A673 (cell line): ENCODE data around the gene P4HA2. TPM values are rescaled to one million over a fixed set of nuclear protein-coding genes. Genes with fewer than 3 reads are reported as not detected.

Experiments
- BruUV-seq: library from RNA; stranded (reverse); fragments of 400-500 nt; replicated peaks from 2 replicates; lab custom pipeline; 2021; lab: Mats Ljungman, UMichigan
- CTCF ChIA-PET: fragments of 300-600 bp; sonication (Branson Sonifier 250); formaldehyde crosslinking; loops from one replicate; lab custom pipeline; 2022; ENCODE audit warnings: antibody characterized with exemption; lab: Charles Lee
- POLR2A ChIA-PET: fragments of 300-600 bp; sonication (Branson Sonifier 250); formaldehyde crosslinking; loops from one replicate; lab custom pipeline; 2022; ENCODE audit warnings: antibody characterized with exemption; ENCODE audit not compliant: low non-redundant PET; lab: Charles Lee
- DNase-seq: peaks from one replicate; pipeline ENCODE4 v3.0.0-alpha.2; 2015; ENCODE audit warnings: low spot score
- H3K27ac ChIP-seq: fragments of 200-600 bp; sonication (generic); 2 replicates; pipeline ENCODE4 v1.5.1; 2016; ENCODE audit warnings: mixed run types, low read depth, mild to moderate bottlenecking, mixed read lengths, antibody characterized with exemption, low read length; ENCODE audit not compliant: poor library complexity, severe bottlenecking
- H3K27me3 ChIP-seq: fragments of 200-600 bp; sonication (generic); replicated peaks from 2 replicates; pipeline ENCODE4 v1.6.1; 2017; ENCODE audit warnings: mixed run types, low read depth, mild to moderate bottlenecking, mixed read lengths, antibody characterized with exemption, low read length; ENCODE audit not compliant: insufficient read depth, poor library complexity
- H3K36me3 ChIP-seq: fragments of 200-600 bp; sonication (generic); 2 replicates; pipeline ENCODE4 v1.6.1; 2016; ENCODE audit warnings: mixed run types, mild to moderate bottlenecking, mixed read lengths, antibody characterized with exemption, low read length; ENCODE audit not compliant: insufficient read depth, poor library complexity, severe bottlenecking
- H3K4me1 ChIP-seq: fragments of 200-600 bp; sonication (generic); 2 replicates; pipeline ENCODE4 v1.6.1; 2017; ENCODE audit warnings: mixed run types, mild to moderate bottlenecking, mixed read lengths, antibody characterized with exemption, low read length; ENCODE audit not compliant: insufficient read depth, poor library complexity, severe bottlenecking
- H3K4me3 ChIP-seq: fragments of 200-600 bp; sonication (generic); 2 replicates; pipeline ENCODE4 v1.5.1; 2016; ENCODE audit warnings: low read depth, mixed run types, mild to moderate bottlenecking, mixed read lengths, low read length; ENCODE audit not compliant: poor library complexity, severe bottlenecking
- H3K9me3 ChIP-seq: fragments of 200-600 bp; sonication (generic); 2 replicates; pipeline ENCODE4 v1.6.1; 2016; ENCODE audit warnings: mixed run types, low read depth, mild to moderate bottlenecking, mixed read lengths, antibody characterized with exemption, low read length; ENCODE audit not compliant: poor library complexity, severe bottlenecking
- EZH2 ChIP-seq: fragments of 200-600 bp; sonication (generic); IDR thresholded peaks from 2 replicates; pipeline ENCODE4 v1.6.1; 2017; ENCODE audit warnings: borderline replicate concordance, low read depth, mild to moderate bottlenecking, mixed read lengths, antibody characterized with exemption, low read length; ENCODE audit not compliant: poor library complexity, severe bottlenecking
- intact Hi-C: fragments of 100-400 bp; cut with micrococcal nuclease; formaldehyde crosslinking; loops from one replicate; pipeline ENCODE4 v1.10.0; 2022; ENCODE audit not compliant: unreplicated experiment
- total RNA-seq: library from RNA; stranded (reverse); gene quantifications from 2 replicates; pipeline ENCODE4 v1.2.3, GENCODE V29; 2021
- TF ChIP-seq, protein P1 (sequence below): fragments of 300-800, 200-600 bp; sonication (generic); conservative IDR thresholded peaks from 2 replicates; pipeline ENCODE4 v1.5.1; 2017; ENCODE audit warnings: low read depth, mild to moderate bottlenecking, antibody characterized with exemption, low read length, moderate library complexity, mixed read lengths

Gene P4HA2
- total RNA-seq, 1 experiment from 2014 or later: 2.8 TPM

DNA sequence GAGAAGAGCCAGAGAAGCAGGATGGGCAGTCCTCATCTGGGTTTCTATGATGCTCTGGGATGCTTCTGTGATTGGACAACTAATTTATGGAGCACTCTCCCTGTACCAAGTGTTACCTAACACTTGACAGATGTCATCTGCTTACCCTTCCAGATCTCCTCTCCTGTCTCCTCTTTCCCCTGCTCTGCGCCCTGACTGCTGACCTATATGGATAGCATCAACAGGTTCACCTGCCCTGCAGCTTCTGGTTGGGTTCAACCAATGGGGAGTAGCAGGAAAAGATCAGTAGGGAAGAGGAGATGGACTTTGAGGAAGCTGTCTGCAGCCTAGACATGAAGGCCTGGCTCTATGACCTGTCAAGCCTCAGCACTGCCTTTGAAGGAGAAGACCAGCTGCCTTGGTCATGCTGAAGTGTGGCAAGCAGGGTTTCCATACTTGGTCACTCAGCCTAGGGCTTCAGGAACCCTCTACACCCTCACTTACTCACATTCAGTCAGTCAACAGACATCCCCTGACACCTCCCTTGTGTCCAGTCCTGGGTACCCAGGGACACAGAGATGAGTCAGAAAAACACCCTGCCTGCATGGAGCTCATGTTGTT, 11.3 kb upstream of the P4HA2 start:
- BruUV-seq: no TSS peak
- POLR2A ChIA-PET: no interaction called here
- H3K36me3 ChIP-seq: no peaks in the 10 kb centered on the region
- CTCF ChIA-PET: interaction anchor here (1.0 to 1.8 kb wide), 3 partner anchors 12 to 262 kb away, joined by 3 to 11 read pairs (median 4); no protein-coding TSS in a partner anchor
- no peak overlapping the region for H3K27ac ChIP-seq
- intact Hi-C loops: loop anchor here (5.0 kb wide), 1 partner anchor 263 kb away; no protein-coding TSS in a partner anchor
- DNase-seq: no peak
- no peaks in the 10 kb centered on the region for H3K27me3 ChIP-seq
- no peak for TF ChIP-seq EZH2
- TF ChIP-seq, protein P1, sequence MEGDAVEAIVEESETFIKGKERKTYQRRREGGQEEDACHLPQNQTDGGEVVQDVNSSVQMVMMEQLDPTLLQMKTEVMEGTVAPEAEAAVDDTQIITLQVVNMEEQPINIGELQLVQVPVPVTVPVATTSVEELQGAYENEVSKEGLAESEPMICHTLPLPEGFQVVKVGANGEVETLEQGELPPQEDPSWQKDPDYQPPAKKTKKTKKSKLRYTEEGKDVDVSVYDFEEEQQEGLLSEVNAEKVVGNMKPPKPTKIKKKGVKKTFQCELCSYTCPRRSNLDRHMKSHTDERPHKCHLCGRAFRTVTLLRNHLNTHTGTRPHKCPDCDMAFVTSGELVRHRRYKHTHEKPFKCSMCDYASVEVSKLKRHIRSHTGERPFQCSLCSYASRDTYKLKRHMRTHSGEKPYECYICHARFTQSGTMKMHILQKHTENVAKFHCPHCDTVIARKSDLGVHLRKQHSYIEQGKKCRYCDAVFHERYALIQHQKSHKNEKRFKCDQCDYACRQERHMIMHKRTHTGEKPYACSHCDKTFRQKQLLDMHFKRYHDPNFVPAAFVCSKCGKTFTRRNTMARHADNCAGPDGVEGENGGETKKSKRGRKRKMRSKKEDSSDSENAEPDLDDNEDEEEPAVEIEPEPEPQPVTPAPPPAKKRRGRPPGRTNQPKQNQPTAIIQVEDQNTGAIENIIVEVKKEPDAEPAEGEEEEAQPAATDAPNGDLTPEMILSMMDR: no peak
- H3K4me3 ChIP-seq: no peak overlapping the region
- no peaks in the 10 kb centered on the region for H3K9me3 ChIP-seq
- no peaks in the 10 kb centered on the region for H3K4me1 ChIP-seq

DNA sequence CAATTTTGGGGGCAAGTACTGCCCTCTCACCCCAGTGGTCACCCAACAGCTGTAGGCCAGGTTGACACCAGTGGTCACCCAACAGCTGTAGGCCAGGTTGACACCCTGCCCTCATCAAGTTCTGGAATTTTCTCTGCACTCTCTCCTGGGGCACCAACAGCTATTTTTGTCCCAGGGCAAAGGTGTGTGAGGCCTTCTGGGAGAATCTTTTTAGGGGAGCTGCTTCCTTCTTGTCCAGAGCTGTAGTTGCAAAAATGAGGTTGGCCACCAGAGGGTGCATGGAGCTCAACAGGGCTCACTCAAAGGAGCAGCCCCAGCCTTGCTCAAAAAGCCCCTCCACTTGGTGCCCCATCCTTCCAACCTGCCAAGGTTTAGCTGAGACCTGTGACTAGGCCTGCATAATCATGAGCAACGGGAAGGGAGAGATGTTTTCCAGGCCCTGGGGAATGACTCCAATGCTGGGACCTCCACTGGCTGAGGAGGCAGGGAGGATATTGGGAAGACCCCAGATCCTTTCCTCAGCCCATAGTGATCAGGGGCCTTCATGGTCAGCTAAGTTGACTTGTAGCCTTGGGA, 10.6 kb upstream of the P4HA2 start:
- no TSS peak for BruUV-seq
- intact Hi-C loops: loop anchor here (5.0 kb wide), 1 partner anchor 264 kb away; no protein-coding TSS in a partner anchor
- H3K27ac ChIP-seq: no peak overlapping the region
- peak; percentile 74 for DNase-seq
- no peaks in the 10 kb centered on the region for H3K27me3 ChIP-seq
- no peaks in the 10 kb centered on the region for H3K36me3 ChIP-seq
- POLR2A ChIA-PET: no interaction called here
- CTCF ChIA-PET: interaction anchor here (0.5 to 1.8 kb wide), 7 partner anchors 11 to 1005 kb away, joined by 3 to 11 read pairs (median 4); partner anchors contain the start of gene P4HA2
- TF ChIP-seq, protein P1: peak; percentile 86
- no peak for TF ChIP-seq EZH2
- no peaks in the 10 kb centered on the region for H3K9me3 ChIP-seq
- H3K4me1 ChIP-seq: no peaks in the 10 kb centered on the region
- H3K4me3 ChIP-seq: no peak overlapping the region

DNA sequence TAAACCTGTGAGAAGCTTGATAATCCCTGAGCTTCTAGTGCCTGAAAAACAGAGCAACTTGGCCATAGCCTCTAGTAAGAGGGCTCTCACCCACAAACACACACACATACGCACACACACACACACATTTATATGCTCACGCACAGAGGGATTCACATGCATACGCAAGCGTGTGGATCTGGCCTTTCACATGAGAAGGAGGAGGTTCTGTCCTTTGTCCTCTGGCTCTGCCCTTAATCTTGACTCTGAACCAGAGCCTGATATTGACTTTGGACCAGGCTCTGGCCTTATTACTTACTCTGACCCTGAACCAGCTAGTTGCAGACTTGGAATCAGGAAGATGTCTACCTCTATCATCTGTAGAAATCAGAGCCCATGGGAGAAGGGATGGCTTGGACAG, 10.0 kb upstream of the P4HA2 start:
- ChIA-PET CTCF (interaction anchor here (0.5 to 1.8 kb wide), 7 partner anchors 10 to 1005 kb away, joined by 3 to 11 read pairs (median 4); partner anchors contain the start of gene P4HA2), POLR2A (no interaction called here)
- Histone ChIP-seq H3K27ac (no peak overlapping the region), H3K36me3 (no peaks in the 10 kb centered on the region), H3K4me1 (no peaks in the 10 kb centered on the region), H3K4me3 (no peak overlapping the region), H3K27me3 (no peaks in the 10 kb centered on the region), H3K9me3 (no peaks in the 10 kb centered on the region)
- TF ChIP-seq, protein P1: no peak
- no peak for TF ChIP-seq EZH2
- intact Hi-C loops: loop anchor here (5.0 kb wide), 1 partner anchor 265 kb away; no protein-coding TSS in a partner anchor
- BruUV-seq: no TSS peak
- DNase-seq: no peak
